ENCODE data around the gene ZNF276.
A peak's percentile ranks its signal among the peaks of the same experiment; 100 is the strongest.

The ZNF276 gene

DNA sequence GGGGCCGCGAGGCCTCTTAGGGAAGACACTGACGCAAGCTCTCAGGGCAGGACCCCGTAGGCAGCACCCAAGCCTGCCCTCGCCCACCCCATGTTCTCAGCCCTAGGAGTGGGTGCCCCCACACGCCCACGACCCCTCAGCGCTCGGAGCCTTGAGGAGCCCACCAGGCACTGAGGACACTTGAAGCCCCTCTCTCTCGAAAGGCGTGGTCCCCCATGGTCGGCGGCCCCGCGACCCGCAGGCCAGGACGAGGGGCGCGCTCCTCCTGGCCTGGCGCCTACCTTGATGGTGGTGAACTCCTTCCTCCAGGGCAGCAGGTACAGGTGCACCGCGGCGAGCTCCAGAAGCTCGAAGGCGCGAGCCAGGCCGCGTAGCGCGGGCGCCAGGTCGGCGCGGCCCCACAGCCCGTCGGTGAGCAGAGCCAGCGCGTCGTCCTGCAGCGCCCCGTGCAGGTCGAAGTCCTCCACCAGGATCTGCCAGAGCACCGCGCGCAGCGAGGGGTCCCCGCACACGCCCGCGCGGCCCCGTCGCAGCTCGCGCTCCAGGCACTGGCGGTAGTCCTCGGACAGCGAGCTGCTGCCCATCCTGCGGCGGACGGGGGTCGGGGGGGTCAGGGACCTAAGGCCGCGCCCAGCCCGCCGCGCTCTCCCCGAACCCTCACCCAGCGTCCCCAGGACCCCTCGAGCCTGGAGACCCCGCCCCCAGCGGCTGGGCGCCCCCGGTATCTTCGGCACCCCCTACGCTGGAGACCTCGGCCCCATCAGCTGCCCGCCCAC lies 20.5 kb upstream of the ZNF276 start:
- peaks cover 3% of the 10 kb centered on the region for H3K36me3 Mint-ChIP-seq (ENCODE audit: low read depth)
- H3K27ac Mint-ChIP-seq: peak overlapping the region; percentile 87
- H3K27me3 Mint-ChIP-seq (ENCODE audit: low read depth): no peaks in the 10 kb centered on the region
- H3K4me1 Mint-ChIP-seq (ENCODE audit: low read depth): peaks cover 14% of the 10 kb centered on the region
- no peaks in the 10 kb centered on the region for H3K9me3 Mint-ChIP-seq
- peak overlapping the region; percentile 73 for H3K4me3 Mint-ChIP-seq
- peak; percentile 54 for DNase-seq (ENCODE audit: low spot score)

DNA sequence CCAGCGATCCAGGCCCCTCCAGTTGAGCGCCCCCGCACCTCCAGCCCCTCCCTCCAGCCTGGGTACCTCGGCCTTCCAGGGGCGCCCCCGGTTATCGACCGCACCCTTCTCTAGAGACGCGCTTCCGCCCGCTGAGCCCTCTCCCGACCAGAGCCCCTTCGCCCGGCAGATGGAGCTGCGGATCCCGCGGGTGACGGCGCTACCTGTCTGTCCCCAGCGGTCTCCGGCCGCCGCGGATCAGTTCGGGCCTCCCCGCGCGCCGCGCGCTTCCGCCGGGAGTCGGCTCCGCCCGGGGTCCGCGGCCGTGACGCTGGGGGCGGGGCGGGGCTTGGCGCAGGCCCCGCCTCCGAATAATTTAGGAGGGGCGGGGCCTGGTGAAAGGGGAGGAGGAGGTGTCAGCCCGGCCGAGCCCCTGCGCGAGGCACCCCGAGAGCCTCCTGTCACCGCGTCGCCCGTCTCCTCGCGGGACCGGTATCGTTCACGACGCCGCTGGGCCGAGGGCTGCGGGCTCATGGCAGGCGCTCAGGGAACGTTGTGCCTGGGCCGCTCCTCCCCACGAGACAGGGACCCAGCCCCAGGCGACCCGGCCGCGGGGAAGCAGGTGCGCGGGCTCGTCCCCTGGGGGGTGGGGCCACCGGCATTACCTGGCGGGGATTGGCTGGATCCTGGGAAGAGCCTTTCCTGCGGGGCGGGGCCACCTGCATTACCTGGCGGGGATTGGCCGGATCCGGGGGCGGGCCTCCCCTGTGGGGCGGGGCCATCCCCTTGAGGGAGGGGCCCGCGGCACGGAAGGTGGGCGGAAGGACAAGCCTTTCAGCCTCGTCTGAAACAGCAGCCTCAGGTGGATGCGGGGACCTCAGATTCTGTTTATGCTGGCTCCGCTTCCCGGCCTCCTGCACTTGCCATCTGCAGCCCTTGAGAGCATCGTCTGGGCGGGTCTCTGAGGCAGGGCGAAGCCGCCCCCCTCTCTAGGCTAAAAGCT lies 19.6 kb upstream of the ZNF276 start, which contains the start of gene SPATA2L:
SPATA2L (minus strand) TSS at position 281 of the 982 bp plus-strand sequence. CDS start 473 bp downstream, outside the sequence.
- DNase-seq (ENCODE audit: low spot score): peak; percentile 95
- Mint-ChIP-seq H3K36me3 (ENCODE audit: low read depth) (peaks cover 3% of the 10 kb centered on the region), H3K27me3 (ENCODE audit: low read depth) (no peaks in the 10 kb centered on the region), H3K27ac (peak within 1 kb of the TSS; percentile 87), H3K4me3 (peak within 1 kb of the TSS; percentile 73), H3K9me3 (no peaks in the 10 kb centered on the region), H3K4me1 (ENCODE audit: low read depth) (peaks cover 15% of the 10 kb centered on the region)

DNA sequence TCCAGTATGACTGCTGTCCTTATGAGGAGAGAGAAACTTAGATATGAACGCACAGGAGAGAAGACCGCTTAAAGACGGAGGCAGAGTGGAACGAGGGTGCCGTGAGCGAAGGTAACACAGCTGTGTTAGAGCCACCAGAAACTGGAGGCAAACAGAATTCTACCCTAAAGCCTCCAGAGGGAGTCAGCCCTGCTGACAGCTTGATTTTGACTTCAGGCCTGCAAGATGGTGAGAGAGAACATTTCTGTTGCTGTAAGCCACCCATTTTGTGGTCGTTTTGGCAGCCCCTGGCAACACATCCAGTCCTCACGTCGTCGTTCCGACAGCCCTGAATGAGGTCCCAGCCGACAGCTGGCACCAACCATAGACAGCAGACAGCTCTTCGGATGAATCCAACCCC lies 17.1 kb upstream of the ZNF276 start:
- Mint-ChIP-seq H3K9me3 (no peaks in the 10 kb centered on the region), H3K4me3 (no peak overlapping the region), H3K27me3 (ENCODE audit: low read depth) (no peaks in the 10 kb centered on the region), H3K36me3 (ENCODE audit: low read depth) (peaks cover 3% of the 10 kb centered on the region), H3K4me1 (ENCODE audit: low read depth) (peaks cover 13% of the 10 kb centered on the region), H3K27ac (no peak overlapping the region)
- DNase-seq (ENCODE audit: low spot score): no peak

DNA sequence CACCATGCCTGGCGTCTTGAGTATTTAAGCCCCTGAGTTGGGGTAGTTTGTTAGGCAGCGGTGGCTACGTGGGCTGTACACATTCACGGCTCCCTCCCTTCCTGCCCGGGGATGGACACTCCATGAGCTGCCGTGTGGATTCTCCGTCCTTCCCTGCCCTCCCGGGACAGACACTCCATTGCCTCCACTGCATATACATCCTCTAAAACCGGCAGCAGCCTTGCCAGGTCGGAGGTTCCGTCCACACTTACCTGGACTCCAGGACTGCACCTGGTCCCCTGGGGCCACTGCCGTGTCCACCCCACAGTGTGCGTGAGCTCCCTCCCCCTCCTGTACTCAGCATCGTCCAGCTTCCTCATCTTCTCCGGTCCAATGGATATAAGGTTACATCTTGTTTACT lies 16.3 kb upstream of the ZNF276 start:
- Mint-ChIP-seq H3K27me3 (ENCODE audit: low read depth) (no peaks in the 10 kb centered on the region), H3K4me3 (no peak overlapping the region), H3K9me3 (no peaks in the 10 kb centered on the region), H3K4me1 (ENCODE audit: low read depth) (peaks cover 11% of the 10 kb centered on the region), H3K27ac (no peak overlapping the region), H3K36me3 (ENCODE audit: low read depth) (peaks cover 1% of the 10 kb centered on the region)
- DNase-seq (ENCODE audit: low spot score): no peak

DNA sequence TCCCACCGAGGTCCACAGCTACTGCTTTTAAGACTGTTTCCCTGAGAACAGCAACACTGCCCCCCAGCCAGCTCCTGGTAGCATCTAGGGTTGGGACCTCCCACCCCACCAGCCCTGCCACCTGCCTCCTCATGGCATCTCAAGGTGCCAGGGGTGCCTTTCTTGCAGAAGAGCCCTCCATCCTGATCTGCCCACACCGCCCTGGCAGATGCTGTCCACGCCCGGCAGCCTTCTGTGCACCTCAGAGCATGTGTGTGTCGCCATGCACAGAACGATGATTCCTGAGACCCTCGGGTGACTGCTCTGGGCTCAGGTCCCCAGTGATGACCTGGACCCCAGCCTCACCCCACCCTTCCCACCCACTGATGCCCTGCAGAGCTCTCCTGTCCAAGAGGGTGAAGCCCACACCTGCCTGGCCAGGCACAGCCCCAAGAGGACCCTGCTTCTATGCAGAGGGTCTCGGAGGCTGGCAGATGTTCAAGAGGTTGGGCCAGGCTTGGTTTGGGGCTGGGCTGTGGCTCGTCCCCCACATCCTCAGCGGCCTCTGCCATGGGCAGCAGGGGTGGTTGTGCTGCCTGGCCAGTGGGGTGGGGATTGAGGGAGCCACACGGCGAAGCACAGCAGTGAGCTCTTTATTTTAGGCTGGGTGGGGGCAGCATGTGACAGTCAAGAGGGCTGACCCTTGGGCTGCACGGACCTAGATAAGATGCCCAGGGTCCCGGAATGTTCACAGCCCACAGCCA lies 14.6 kb upstream of the ZNF276 start:
- Mint-ChIP-seq H3K27ac (no peak overlapping the region), H3K4me3 (no peak overlapping the region), H3K9me3 (no peaks in the 10 kb centered on the region), H3K4me1 (ENCODE audit: low read depth) (peaks cover 8% of the 10 kb centered on the region), H3K36me3 (ENCODE audit: low read depth) (no peaks in the 10 kb centered on the region), H3K27me3 (ENCODE audit: low read depth) (no peaks in the 10 kb centered on the region)
- no peak for DNase-seq (ENCODE audit: low spot score)

DNA sequence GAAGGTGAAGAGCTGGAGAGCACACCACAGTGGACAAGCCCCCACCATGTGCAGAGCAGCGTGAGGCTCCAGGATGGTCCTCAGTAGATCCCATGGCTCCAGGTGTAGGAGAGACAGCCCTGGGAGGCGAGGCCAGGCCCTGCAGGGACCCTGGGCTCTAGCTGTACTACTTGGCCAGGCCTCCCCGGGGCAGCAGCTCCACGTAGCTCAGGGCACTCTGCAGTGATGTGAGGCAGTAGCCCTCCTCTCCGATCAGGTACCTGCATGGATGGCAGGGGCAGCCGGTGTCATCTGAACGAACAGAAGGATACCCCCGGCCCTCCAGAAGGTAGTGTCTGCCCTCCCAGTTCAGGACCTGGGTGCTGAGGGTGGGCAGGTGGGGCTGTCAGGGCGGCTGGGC lies 13.6 kb upstream of the ZNF276 start:
- Mint-ChIP-seq H3K4me1 (ENCODE audit: low read depth) (peaks cover 5% of the 10 kb centered on the region), H3K27ac (no peak overlapping the region), H3K36me3 (ENCODE audit: low read depth) (no peaks in the 10 kb centered on the region), H3K27me3 (ENCODE audit: low read depth) (no peaks in the 10 kb centered on the region), H3K9me3 (no peaks in the 10 kb centered on the region), H3K4me3 (no peak overlapping the region)
- no peak for DNase-seq (ENCODE audit: low spot score)

DNA sequence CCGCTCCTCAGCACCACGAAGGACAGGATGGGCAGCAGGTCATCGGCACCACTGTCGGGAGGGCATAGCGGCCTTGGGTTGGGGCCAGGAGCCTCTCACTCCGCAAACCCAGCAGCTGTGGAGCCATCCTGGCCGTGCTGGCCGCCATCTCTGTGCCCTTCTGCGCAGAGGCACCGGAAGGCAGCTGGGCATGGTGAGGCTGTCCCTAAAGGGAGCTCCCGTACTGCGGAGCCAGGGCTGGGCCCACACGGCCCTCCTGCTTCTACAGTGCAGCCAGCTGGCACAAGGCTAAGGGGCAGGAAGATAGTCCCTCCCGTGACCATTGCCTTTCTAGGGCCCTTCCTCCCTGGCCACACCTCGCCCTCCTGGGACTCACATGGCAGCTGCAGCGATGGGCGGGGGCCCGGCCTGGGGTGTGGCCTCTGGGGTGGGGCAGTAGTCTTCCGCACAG lies 12.8 kb upstream of the ZNF276 start:
- Mint-ChIP-seq H3K27me3 (ENCODE audit: low read depth) (no peaks in the 10 kb centered on the region), H3K36me3 (ENCODE audit: low read depth) (no peaks in the 10 kb centered on the region), H3K4me1 (ENCODE audit: low read depth) (peaks cover 5% of the 10 kb centered on the region), H3K27ac (no peak overlapping the region), H3K9me3 (no peaks in the 10 kb centered on the region), H3K4me3 (no peak overlapping the region)
- DNase-seq (ENCODE audit: low spot score): no peak

DNA sequence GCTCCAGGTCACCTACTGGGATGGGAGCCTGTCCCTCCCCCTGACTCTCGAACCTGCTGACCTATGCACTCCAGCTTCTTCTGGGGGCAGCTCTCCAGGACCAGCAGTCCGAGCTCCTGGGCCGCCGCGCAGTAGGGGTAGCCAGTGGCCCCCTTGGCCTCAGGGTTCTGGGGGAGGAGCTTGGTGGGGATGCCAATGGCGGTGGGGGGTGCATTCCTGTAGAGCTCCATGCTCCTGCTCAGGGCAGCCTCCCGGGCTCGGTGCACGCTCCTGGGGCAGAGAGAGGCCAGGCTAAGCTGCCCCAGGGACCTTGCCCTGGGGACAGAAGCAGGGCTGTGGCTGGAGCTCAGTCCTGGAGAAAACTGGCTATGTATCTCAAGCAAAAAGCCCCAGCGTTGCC lies 12.2 kb upstream of the ZNF276 start:
- H3K36me3 Mint-ChIP-seq (ENCODE audit: low read depth): peaks cover 2% of the 10 kb centered on the region
- H3K4me1 Mint-ChIP-seq (ENCODE audit: low read depth): peaks cover 5% of the 10 kb centered on the region
- no peak for DNase-seq (ENCODE audit: low spot score)
- no peak overlapping the region for H3K4me3 Mint-ChIP-seq
- no peaks in the 10 kb centered on the region for H3K27me3 Mint-ChIP-seq (ENCODE audit: low read depth)
- no peaks in the 10 kb centered on the region for H3K9me3 Mint-ChIP-seq
- no peak overlapping the region for H3K27ac Mint-ChIP-seq

DNA sequence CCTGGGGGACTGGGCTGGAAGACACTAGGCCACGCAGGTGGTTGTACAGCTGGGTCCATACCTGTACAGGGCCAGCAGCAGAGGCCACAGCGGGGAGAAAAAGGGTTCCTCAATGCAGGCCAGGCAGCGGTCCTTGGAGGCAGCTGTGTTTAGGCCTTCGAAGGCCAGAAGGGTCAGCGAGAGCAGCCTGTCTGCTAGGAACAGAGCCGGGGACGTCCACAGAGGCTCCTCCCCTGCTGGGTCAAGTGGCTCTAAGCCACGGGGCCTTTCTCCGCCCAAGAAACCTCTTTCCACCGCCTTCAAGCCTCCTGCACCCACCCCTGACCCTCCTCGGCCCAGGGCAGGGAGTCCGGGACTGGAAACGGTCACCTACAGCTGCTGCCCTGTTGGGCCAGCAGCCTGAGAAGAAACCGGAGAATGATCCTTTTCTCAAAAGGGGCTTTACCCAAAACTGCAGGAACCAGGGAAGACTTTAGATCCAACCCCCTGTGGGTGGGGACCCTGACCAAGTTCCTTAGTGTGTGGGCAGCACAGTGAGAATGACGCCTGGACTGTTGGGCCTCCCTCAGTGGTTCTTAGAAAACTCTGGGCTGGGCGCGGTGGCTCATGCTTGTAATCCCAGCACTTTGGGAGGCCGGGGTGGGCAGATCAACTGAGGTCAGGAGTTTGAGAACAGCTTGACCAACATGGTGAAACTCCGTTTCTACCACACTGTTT lies 11.5 kb upstream of the ZNF276 start:
- no peak for DNase-seq (ENCODE audit: low spot score)
- no peaks in the 10 kb centered on the region for H3K27me3 Mint-ChIP-seq (ENCODE audit: low read depth)
- no peak overlapping the region for H3K27ac Mint-ChIP-seq
- H3K4me1 Mint-ChIP-seq (ENCODE audit: low read depth): peaks cover 5% of the 10 kb centered on the region
- H3K9me3 Mint-ChIP-seq: no peaks in the 10 kb centered on the region
- H3K36me3 Mint-ChIP-seq (ENCODE audit: low read depth): peaks cover 8% of the 10 kb centered on the region
- peak overlapping the region; percentile 54 for H3K4me3 Mint-ChIP-seq

DNA sequence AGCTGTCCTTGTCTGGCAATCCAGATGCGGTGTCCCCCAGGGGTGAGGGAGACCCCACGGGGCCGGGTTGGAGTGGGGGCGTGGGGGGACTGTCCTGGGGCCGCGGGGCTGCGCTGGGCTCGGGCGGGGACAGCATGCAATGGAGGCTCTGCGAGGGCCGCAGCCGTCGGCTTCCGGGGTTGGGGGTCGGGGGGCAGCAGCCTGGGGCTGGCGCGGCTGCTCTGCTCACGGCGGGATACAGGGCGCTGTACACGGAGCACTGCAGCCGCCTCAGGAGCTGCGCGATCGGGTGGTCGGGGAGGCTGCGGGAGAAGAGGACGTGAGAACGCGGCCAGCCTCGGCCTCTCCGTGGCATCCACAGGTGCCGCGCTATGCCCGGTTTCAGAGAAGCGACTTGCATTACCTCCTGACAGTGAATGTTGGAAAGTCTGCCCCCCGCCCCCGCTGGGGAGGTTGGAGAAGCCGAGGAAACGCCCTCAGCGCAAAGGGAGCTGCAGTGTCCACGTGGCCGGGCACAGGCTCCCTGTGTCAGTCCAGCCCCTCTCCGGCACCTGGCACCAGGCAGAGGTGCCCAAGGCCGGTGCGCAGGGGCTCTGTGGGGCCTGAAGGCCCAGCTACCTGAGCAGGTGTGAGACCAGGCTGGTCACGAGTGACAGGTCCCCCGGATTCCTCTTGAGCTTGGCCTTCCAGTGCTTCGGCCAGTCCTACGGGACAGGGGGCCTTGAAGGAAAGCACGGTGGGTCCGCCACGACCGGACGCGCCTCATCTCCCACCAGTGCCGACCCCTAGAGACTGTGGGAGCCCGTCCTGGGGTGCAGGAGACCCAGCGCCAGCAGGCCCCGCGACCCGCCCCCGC lies 10.4 kb upstream of the ZNF276 start:
- Mint-ChIP-seq H3K4me1 (ENCODE audit: low read depth) (peaks cover 4% of the 10 kb centered on the region), H3K9me3 (no peaks in the 10 kb centered on the region), H3K27me3 (ENCODE audit: low read depth) (no peaks in the 10 kb centered on the region), H3K27ac (no peak overlapping the region), H3K36me3 (ENCODE audit: low read depth) (peaks cover 9% of the 10 kb centered on the region), H3K4me3 (no peak overlapping the region)
- no peak for DNase-seq (ENCODE audit: low spot score)

DNA sequence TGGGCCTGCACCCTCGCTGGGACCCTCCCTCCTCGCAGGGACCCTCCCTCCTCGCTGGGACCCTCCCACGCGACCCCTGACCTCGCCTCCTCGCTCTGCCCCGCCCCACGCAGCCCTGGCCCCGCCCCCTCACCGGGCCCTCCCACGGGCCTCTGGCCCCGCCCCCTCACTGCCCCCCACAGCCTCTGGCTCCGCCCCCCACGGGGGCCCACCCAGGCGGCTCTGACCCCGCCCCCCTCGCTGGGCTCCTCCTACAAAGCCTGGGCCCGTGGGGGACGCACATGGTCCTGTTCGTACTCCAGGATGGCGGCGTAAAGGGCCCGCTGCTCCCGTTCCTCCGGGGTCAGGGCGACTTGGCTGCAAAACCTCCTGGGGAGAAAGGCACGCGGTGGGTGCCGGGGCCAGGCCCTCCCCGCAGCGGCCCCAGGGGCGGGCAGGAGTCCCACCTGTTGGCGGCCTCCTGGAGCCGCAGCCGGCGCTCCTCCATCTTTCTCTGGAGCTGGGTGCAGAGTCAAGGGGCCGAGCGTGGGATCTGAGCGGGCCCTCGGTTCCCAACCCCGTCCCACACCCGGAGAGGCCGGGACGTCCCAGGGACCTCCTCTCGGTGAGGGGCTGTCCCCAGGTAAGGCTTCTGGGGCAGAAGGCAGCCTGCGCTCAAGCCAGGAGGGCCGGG lies 9.6 kb upstream of the ZNF276 start:
- Mint-ChIP-seq H3K36me3 (ENCODE audit: low read depth) (peaks cover 9% of the 10 kb centered on the region), H3K27ac (no peak overlapping the region), H3K4me3 (peak overlapping the region; percentile 75), H3K9me3 (no peaks in the 10 kb centered on the region), H3K4me1 (ENCODE audit: low read depth) (peaks cover 1% of the 10 kb centered on the region), H3K27me3 (ENCODE audit: low read depth) (no peaks in the 10 kb centered on the region)
- peak; percentile 56 for DNase-seq (ENCODE audit: low spot score)

DNA sequence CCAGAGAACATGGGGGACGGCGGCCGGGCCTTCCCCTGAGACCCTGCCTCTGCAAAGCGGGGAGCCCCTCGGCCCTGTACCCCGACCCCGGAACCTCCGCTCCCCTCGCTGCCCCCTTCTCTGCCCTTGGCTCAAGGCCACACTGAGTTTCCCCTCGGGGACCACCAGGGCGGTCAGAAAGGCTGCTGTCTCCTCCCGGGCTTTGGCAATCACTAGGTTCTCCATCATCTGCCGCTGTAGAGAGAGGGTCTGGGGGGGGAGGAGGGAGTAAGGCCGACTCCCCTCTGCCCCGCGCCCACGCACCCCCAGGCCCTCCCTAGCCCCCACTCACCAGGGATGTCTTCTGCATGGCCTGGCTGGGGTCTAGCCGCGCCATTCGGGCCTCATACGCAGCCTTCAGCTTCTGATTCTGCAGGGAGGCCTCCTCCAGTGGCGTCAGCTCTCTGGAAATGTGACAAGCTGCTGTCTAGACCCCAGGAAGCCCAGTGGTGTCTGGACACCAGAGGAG lies 9.0 kb upstream of the ZNF276 start:
- Mint-ChIP-seq H3K36me3 (ENCODE audit: low read depth) (peaks cover 12% of the 10 kb centered on the region), H3K4me3 (peak overlapping the region; percentile 75), H3K9me3 (no peaks in the 10 kb centered on the region), H3K4me1 (ENCODE audit: low read depth) (peaks cover 1% of the 10 kb centered on the region), H3K27ac (no peak overlapping the region), H3K27me3 (ENCODE audit: low read depth) (no peaks in the 10 kb centered on the region)
- DNase-seq (ENCODE audit: low spot score): no peak

Measured in T-helper 2 cell treated with Interferon-gamma antibody and Interleukin-4, amounts not matched to agents 5 μg/mL and 100 μg/mL, for 36 hours (primary cell).